Measurements from ENCODE around the gene CD164L2. TPM values are rescaled to one million over a fixed set of nuclear protein-coding genes. Genes with fewer than 3 reads are reported as not detected.

Gene CD164L2
- polyA plus RNA-seq, 3 donors = not detected

GRCh38 chr1:27353629-27354028 is 29.5 kb downstream of the CD164L2 start:
- Mint-ChIP-seq H3K4me3 (no peak overlapping the region), H3K27ac (no peak overlapping the region), H3K4me1 (peaks cover 18% of the 10 kb centered on the region), H3K36me3 (peaks cover 16 to 75% of the 10 kb centered on the region in 2 donors), H3K27me3 (ENCODE audit: low read depth in 3 of 3) (peaks cover 1 to 14% (median 4%) of the 10 kb centered on the region in 3 donors), H3K9me3 (peaks cover 0 to 2% (median 0%) of the 10 kb centered on the region in 7 donors)
- no peak overlapping the region for H3K9ac ChIP-seq (ENCODE audit: insufficient read depth, low read length, poor library complexity, severe bottlenecking)
- TF ChIP-seq CTCF (IDR thresholded peaks at IDR 0.05) = no peak
- no peak overlapping the region for H3K4me2 ChIP-seq (replicated peaks; ENCODE audit: extremely low read depth, low read length, poor library complexity, severe bottlenecking)
- intact Hi-C loops (cut with micrococcal nuclease) = no loop called here
- no peak overlapping the region for H3K4me3 ChIP-seq (replicated peaks in 1 of 3; ENCODE audit: low read depth in 2 of 3, low read length in 3 of 3)
- no CpG with 5 or more reads among the region's 3 CpGs for WGBS (ENCODE audit: insufficient coverage)
- peaks cover 0 to 2% of the 10 kb centered on the region in 2 donors for H3K27me3 ChIP-seq (ENCODE audit: control insufficient read depth in 2 of 2, insufficient read depth in 2 of 2, low read length in 2 of 2)
- no peak overlapping the region for H3K27ac ChIP-seq (ENCODE audit: low read depth in 1 of 2, low read length in 2 of 2)
- no peak for DNase-seq
- peaks cover 29 to 46% of the 10 kb centered on the region in 2 donors for H3K36me3 ChIP-seq (replicated peaks in 1 of 2; ENCODE audit: control insufficient read depth in 1 of 2, insufficient read depth in 2 of 2, low read length in 2 of 2)
- no peaks in the 10 kb centered on the region for H3K9me3 ChIP-seq (replicated peaks in 1 of 2; ENCODE audit: control insufficient read depth in 1 of 2, insufficient read depth in 1 of 2, low read length in 2 of 2)
- H3K4me1 ChIP-seq (ENCODE audit: control insufficient read depth in 1 of 2, insufficient read depth in 2 of 2, low read length in 2 of 2) = peaks cover 18 to 33% of the 10 kb centered on the region in 2 donors
- H2AFZ ChIP-seq (ENCODE audit: insufficient read depth, low read depth, low read length, poor library complexity, severe bottlenecking) = no peak overlapping the region
- H3K79me2 ChIP-seq (ENCODE audit: insufficient read depth, low read length) = no peaks in the 10 kb centered on the region
- peaks cover 9% of the 10 kb centered on the region for H4K20me1 ChIP-seq (ENCODE audit: insufficient read depth, low read length)

GRCh38 chr1:27353166-27353565 is 30.0 kb downstream of the CD164L2 start:
- TF ChIP-seq CTCF (IDR thresholded peaks at IDR 0.05) = no peak
- H3K79me2 ChIP-seq (ENCODE audit: insufficient read depth, low read length) = no peaks in the 10 kb centered on the region
- H3K36me3 ChIP-seq (replicated peaks in 1 of 2; ENCODE audit: control insufficient read depth in 1 of 2, insufficient read depth in 2 of 2, low read length in 2 of 2) = peaks cover 29 to 46% of the 10 kb centered on the region in 2 donors
- H3K27ac ChIP-seq (ENCODE audit: low read depth in 1 of 2, low read length in 2 of 2) = no peak overlapping the region
- intact Hi-C loops (cut with micrococcal nuclease) = no loop called here
- Mint-ChIP-seq H3K9me3 (peaks cover 0 to 2% (median 0%) of the 10 kb centered on the region in 7 donors), H3K4me3 (no peak overlapping the region), H3K4me1 (peaks cover 18% of the 10 kb centered on the region), H3K27me3 (ENCODE audit: low read depth in 3 of 3) (peaks cover 1 to 13% (median 4%) of the 10 kb centered on the region in 3 donors), H3K36me3 (peaks cover 16 to 71% of the 10 kb centered on the region in 2 donors), H3K27ac (no peak overlapping the region)
- WGBS (ENCODE audit: insufficient coverage) = 96% methylated on average over 13 of the region's 13 CpGs
- peaks cover 9% of the 10 kb centered on the region for H4K20me1 ChIP-seq (ENCODE audit: insufficient read depth, low read length)
- peaks cover 0 to 2% of the 10 kb centered on the region in 2 donors for H3K27me3 ChIP-seq (ENCODE audit: control insufficient read depth in 2 of 2, insufficient read depth in 2 of 2, low read length in 2 of 2)
- H3K4me2 ChIP-seq (replicated peaks; ENCODE audit: extremely low read depth, low read length, poor library complexity, severe bottlenecking) = no peak overlapping the region
- no peak overlapping the region for H3K4me3 ChIP-seq (replicated peaks in 1 of 3; ENCODE audit: low read depth in 2 of 3, low read length in 3 of 3)
- no peaks in the 10 kb centered on the region for H3K9me3 ChIP-seq (replicated peaks in 1 of 2; ENCODE audit: control insufficient read depth in 1 of 2, insufficient read depth in 1 of 2, low read length in 2 of 2)
- no peak overlapping the region for H3K9ac ChIP-seq (ENCODE audit: insufficient read depth, low read length, poor library complexity, severe bottlenecking)
- H2AFZ ChIP-seq (ENCODE audit: insufficient read depth, low read depth, low read length, poor library complexity, severe bottlenecking) = no peak overlapping the region
- H3K4me1 ChIP-seq (ENCODE audit: control insufficient read depth in 1 of 2, insufficient read depth in 2 of 2, low read length in 2 of 2) = peaks cover 18 to 33% of the 10 kb centered on the region in 2 donors
- DNase-seq = no peak

Data from CD14-positive monocyte (primary cell).